Prostate gland (tissue), 2 donors: ENCODE data around the gene PCDHB14. TPM values are rescaled to one million over a fixed set of nuclear protein-coding genes. Genes with fewer than 3 reads are reported as not detected.

Source experiments
- DNase-seq: peaks from one replicate; pipeline ENCODE4 v3.0.0-alpha.2; 2019; ENCODE audit warnings: low spot score
- H3K27ac ChIP-seq, 2 donors: fragments of 200-600 bp; sonication (generic); 2 replicates each; pipeline ENCODE4 v1.5.1; 2017 to 2019
- H3K27me3 ChIP-seq: fragments of 200-600 bp; sonication (generic); replicated peaks from 2 replicates; pipeline ENCODE4 v1.5.1; 2019; ENCODE audit not compliant: insufficient read depth
- H3K36me3 ChIP-seq, 2 donors: fragments of 200-600 bp; sonication (generic); 1 replicate in 1 of 2; 2 replicates in 1 of 2; pipeline versions ENCODE4 v1.5.1 to v1.8.1; 2017 to 2019
- H3K4me1 ChIP-seq: fragments of 200-600 bp; sonication (generic); replicated peaks from 2 replicates; pipeline ENCODE4 v1.5.1; 2019
- H3K4me3 ChIP-seq, 2 donors: fragments of 200-600 bp; sonication (generic); 2 replicates each; pipeline ENCODE4 v1.5.1; 2017 to 2019
- H3K9me3 ChIP-seq: fragments of 200-600 bp; sonication (generic); 2 replicates; pipeline ENCODE4 v1.5.1; 2017
- CTCF ChIP-seq, 4 experiments: fragments of 200-600 bp in 2 of 4; fragments of 450-650 bp in 2 of 4; sonication (generic) in 2 of 4; IDR thresholded peaks; 1 replicate in 3 of 4; 2 replicates in 1 of 4; pipeline ENCODE4 v1.5.1; 2016 to 2019; ENCODE audit warnings: antibody characterized with exemption in 4 of 4, mild to moderate bottlenecking in 2 of 4, moderate library complexity in 2 of 4
- POLR2A ChIP-seq: fragments of 450-650 bp; IDR thresholded peaks from one replicate; pipeline ENCODE4 v1.6.1; 2016; ENCODE audit warnings: antibody characterized with exemption, mild to moderate bottlenecking
- POLR2AphosphoS5 ChIP-seq: sonication (generic); formaldehyde crosslinking; IDR thresholded peaks from one replicate; pipeline ENCODE4 v1.6.1; 2017; ENCODE audit warnings: antibody characterized with exemption
- WGBS: methylation state at CpG from one replicate; pipeline ENCODE4 v1.1.5; 2018; 5-methylcytosine and 5-hydroxymethylcytosine counted together
- intact Hi-C: fragments of 100-400 bp; cut with DNase I; formaldehyde crosslinking; loops from one replicate; pipeline ENCODE4 v1.14.2; 2022
- total RNA-seq, 2 donors: library from RNA; depleted of rRNA; stranded (reverse); fragments of >200 nt; gene quantifications; one replicate each; pipeline ENCODE4 v1.1.0, GENCODE V29; 2016

Gene PCDHB14
- total RNA-seq, 2 donors from 2014 or later: 4.6 to 6.7 TPM

- Histone ChIP-seq H3K36me3 (no peaks in the 10 kb centered on the region), H3K9me3 (peaks cover 4% of the 10 kb centered on the region), H3K4me1 (no peaks in the 10 kb centered on the region), H3K4me3 (no peak overlapping the region), H3K27me3 (no peaks in the 10 kb centered on the region), H3K27ac (no peak overlapping the region)
- TF ChIP-seq CTCF (IDR thresholded peaks at IDR 0.05) (no peak), POLR2A (no peak), POLR2AphosphoS5 (no peak)
- intact Hi-C loops: no loop called here
- DNase-seq: no peak
- 96% methylated on average over 4 of the region's 4 CpGs for WGBS
These were observed 46.1 kb downstream of the PCDHB14 start for GRCh38 chr5:141269195-141269594.

GRCh38 chr5:141272906-141273305, 49.8 kb downstream of the PCDHB14 start:
- Histone ChIP-seq H3K27me3 (no peaks in the 10 kb centered on the region), H3K4me1 (no peaks in the 10 kb centered on the region), H3K9me3 (no peaks in the 10 kb centered on the region), H3K27ac (no peak overlapping the region), H3K4me3 (no peak overlapping the region), H3K36me3 (no peaks in the 10 kb centered on the region)
- no peak for DNase-seq
- intact Hi-C loops: no loop called here
- 73% methylated on average over 3 of the region's 3 CpGs for WGBS
- no peak for TF ChIP-seq POLR2AphosphoS5
- no peak for TF ChIP-seq CTCF (IDR thresholded peaks at IDR 0.05)
- TF ChIP-seq POLR2A: no peak

Other genes starting within 250 kb of the PCDHB14 start
- not detected for gene PCDHB1, start 172.0 kb upstream of the PCDHB14 start, total RNA-seq
- 10 to 100 TPM; 12.6 to 23.0 TPM for gene PCDHB2, start 128.7 kb upstream of the PCDHB14 start, total RNA-seq
- gene PCDHB3, start 122.9 kb upstream of the PCDHB14 start, total RNA-seq: 1 to 10 TPM; 2.5 to 6.5 TPM
- gene PCDHB4, start 101.5 kb upstream of the PCDHB14 start, total RNA-seq: 1 to 10 TPM; 1.4 to 1.7 TPM
- gene PCDHB5, start 88.1 kb upstream of the PCDHB14 start, total RNA-seq: 10 to 100 TPM in 1 of 2 donors, 1 to 10 TPM in 1; 5.3 to 11.3 TPM
- gene PCDHB6, start 73.3 kb upstream of the PCDHB14 start, total RNA-seq: 1 to 10 TPM in 1 of 2 donors, under 1 TPM in 1; 0.87 to 2.6 TPM
- 1 to 10 TPM; 1.2 to 1.9 TPM for gene PCDHB7, start 50.7 kb upstream of the PCDHB14 start, total RNA-seq
- 1 to 10 TPM in 1 of 2 donors, under 1 TPM in 1; 0.23 to 2.6 TPM for gene PCDHB8, start 45.6 kb upstream of the PCDHB14 start, total RNA-seq
- 1 to 10 TPM in 1 of 2 donors, under 1 TPM in 1; 0.18 to 4.4 TPM for gene PCDHB16, start 41.0 kb upstream of the PCDHB14 start, total RNA-seq
- gene PCDHB9, start 36.2 kb upstream of the PCDHB14 start, total RNA-seq: 1 to 10 TPM; 1.0 to 4.2 TPM
- 1 to 10 TPM in 1 of 2 donors, under 1 TPM in 1; 0.96 to 3.5 TPM for gene PCDHB10, start 31.0 kb upstream of the PCDHB14 start, total RNA-seq
- 1 to 10 TPM in 1 of 2 donors, under 1 TPM in 1; 0.41 to 2.6 TPM for gene PCDHB11, start 23.7 kb upstream of the PCDHB14 start, total RNA-seq
- gene PCDHB12, start 14.6 kb upstream of the PCDHB14 start, total RNA-seq: 1 to 10 TPM in 1 of 2 donors, under 1 TPM in 1; 0.32 to 4.3 TPM
- 1 to 10 TPM; 4.0 to 6.5 TPM for gene PCDHB13, start 9.4 kb upstream of the PCDHB14 start, total RNA-seq
- 10 to 100 TPM in 1 of 2 donors, under 1 TPM in 1; 0.82 to 12.4 TPM for gene PCDHB15, start 22.1 kb downstream of the PCDHB14 start, total RNA-seq
- 1 to 10 TPM in 1 of 2 donors, under 1 TPM in 1; 0.23 to 4.4 TPM for gene SLC25A2, start 80.7 kb downstream of the PCDHB14 start, total RNA-seq
- 10 to 100 TPM; 59.3 to 85.9 TPM for gene TAF7, start 97.4 kb downstream of the PCDHB14 start, total RNA-seq
- gene PCDHGA1, start 107.2 kb downstream of the PCDHB14 start, total RNA-seq: 1 to 10 TPM in 1 of 2 donors, under 1 TPM in 1; 0.64 to 4.8 TPM
- gene PCDHGA2, start 115.4 kb downstream of the PCDHB14 start, total RNA-seq: 10 to 100 TPM in 1 of 2 donors, 1 to 10 TPM in 1; 2.4 to 19.7 TPM
- 10 to 100 TPM in 1 of 2 donors, 1 to 10 TPM in 1; 1.3 to 18.2 TPM for gene PCDHGA3, start 120.5 kb downstream of the PCDHB14 start, total RNA-seq
- 1 to 10 TPM; 3.9 to 6.5 TPM for gene PCDHGB1, start 126.8 kb downstream of the PCDHB14 start, total RNA-seq
- gene PCDHGA4, start 131.7 kb downstream of the PCDHB14 start, total RNA-seq: 10 to 100 TPM in 1 of 2 donors, 1 to 10 TPM in 1; 2.5 to 10.5 TPM
- gene PCDHGB2, start 136.7 kb downstream of the PCDHB14 start, total RNA-seq: 10 to 100 TPM in 1 of 2 donors, 1 to 10 TPM in 1; 5.3 to 10.5 TPM
- gene PCDHGA5, start 140.8 kb downstream of the PCDHB14 start, total RNA-seq: 1 to 10 TPM; 4.1 to 4.8 TPM
- gene PCDHGB3, start 146.9 kb downstream of the PCDHB14 start, total RNA-seq: 1 to 10 TPM; 3.1 to 7.7 TPM
- 1 to 10 TPM; 2.0 to 8.4 TPM for gene PCDHGA6, start 150.5 kb downstream of the PCDHB14 start, total RNA-seq
- gene PCDHGA7, start 159.4 kb downstream of the PCDHB14 start, total RNA-seq: 1 to 10 TPM; 4.1 to 8.2 TPM
- 1 to 10 TPM; 6.7 to 9.9 TPM for gene PCDHGB4, start 164.4 kb downstream of the PCDHB14 start, total RNA-seq
- 1 to 10 TPM; 1.1 to 4.2 TPM for gene PCDHGA8, start 169.3 kb downstream of the PCDHB14 start, total RNA-seq
- 10 to 100 TPM in 1 of 2 donors, 1 to 10 TPM in 1; 7.9 to 24.5 TPM for gene PCDHGB5, start 174.6 kb downstream of the PCDHB14 start, total RNA-seq
- gene PCDHGA9, start 179.4 kb downstream of the PCDHB14 start, total RNA-seq: 1 to 10 TPM; 3.9 to 7.7 TPM
- 10 to 100 TPM in 1 of 2 donors, 1 to 10 TPM in 1; 5.2 to 11.0 TPM for gene PCDHGB6, start 184.7 kb downstream of the PCDHB14 start, total RNA-seq
- 10 to 100 TPM in 1 of 2 donors, 1 to 10 TPM in 1; 6.7 to 11.1 TPM for gene PCDHGA10, start 189.6 kb downstream of the PCDHB14 start, total RNA-seq
- 10 to 100 TPM in 1 of 2 donors, 1 to 10 TPM in 1; 7.0 to 14.6 TPM for gene PCDHGB7, start 194.3 kb downstream of the PCDHB14 start, total RNA-seq
- gene PCDHGA11, start 197.7 kb downstream of the PCDHB14 start, total RNA-seq: 1 to 10 TPM; 2.9 to 3.4 TPM
- gene PCDHGA12, start 207.2 kb downstream of the PCDHB14 start, total RNA-seq: 1 to 10 TPM; 3.8 to 6.8 TPM